Measurements from ENCODE around the gene SSUH2. TPM values are rescaled to one million over a fixed set of nuclear protein-coding genes. Genes with fewer than 3 reads are reported as not detected.

The SSUH2 gene
- polyA plus RNA-seq, 3 donors, result 0.10 to 1.9 (median 0.61) TPM

DNA sequence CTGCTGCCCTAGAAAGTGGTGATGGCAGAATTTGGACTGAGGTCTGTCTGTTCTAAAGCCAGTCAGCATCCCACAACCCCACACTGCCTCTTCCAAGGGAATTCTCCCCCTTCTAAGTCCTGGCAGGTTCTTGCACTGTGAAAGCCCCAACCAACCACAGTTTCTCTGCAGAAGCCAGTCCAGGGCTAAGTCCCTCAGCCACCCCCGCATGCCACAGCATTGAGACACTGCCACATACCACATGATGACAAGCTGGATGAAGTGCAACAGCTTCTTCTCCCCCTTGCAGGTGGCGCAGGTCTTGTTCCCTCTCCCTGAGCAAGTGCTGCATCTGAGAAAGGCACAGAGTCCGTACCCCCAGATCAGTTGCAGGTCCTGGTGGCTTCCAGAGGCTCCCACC is 18.6 kb downstream of the SSUH2 start:
- H3K27ac ChIP-seq (ENCODE audit: low read depth, low read length), result no peak overlapping the region
- 86 to 95% (median 88%) methylated on average over 3 of the region's 3 CpGs for WGBS, 3 donors

- no peak overlapping the region for H3K27ac ChIP-seq (ENCODE audit: low read depth, low read length)
- 91 to 94% (median 94%) methylated on average over 7 of the region's 7 CpGs for WGBS, 3 donors
Measured at GRCh38 chr3:8624612-8625011, 20.0 kb downstream of the SSUH2 start.

DNA sequence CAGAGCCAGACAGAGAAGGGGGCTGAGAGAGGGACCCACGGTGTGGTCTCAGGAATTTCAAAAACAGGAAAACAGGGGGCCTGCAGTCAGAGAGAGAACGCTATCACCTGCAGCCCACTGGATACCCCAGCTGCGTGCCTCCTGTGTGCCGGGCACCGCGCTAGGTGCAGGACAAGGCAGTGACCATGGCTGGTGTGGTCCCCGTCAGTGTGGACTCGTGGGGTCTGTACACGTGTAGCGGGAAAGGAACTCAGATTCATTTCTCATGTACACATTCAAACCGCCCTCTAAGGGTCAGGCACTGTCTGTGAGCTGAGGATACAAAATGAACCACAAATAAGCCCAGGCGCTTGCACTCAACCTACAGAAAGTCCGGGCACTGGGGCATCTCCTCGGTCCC is 20.9 kb downstream of the SSUH2 start:
- WGBS, 3 donors, result 85 to 86% (median 85%) methylated on average over 14 of the region's 14 CpGs

DNA sequence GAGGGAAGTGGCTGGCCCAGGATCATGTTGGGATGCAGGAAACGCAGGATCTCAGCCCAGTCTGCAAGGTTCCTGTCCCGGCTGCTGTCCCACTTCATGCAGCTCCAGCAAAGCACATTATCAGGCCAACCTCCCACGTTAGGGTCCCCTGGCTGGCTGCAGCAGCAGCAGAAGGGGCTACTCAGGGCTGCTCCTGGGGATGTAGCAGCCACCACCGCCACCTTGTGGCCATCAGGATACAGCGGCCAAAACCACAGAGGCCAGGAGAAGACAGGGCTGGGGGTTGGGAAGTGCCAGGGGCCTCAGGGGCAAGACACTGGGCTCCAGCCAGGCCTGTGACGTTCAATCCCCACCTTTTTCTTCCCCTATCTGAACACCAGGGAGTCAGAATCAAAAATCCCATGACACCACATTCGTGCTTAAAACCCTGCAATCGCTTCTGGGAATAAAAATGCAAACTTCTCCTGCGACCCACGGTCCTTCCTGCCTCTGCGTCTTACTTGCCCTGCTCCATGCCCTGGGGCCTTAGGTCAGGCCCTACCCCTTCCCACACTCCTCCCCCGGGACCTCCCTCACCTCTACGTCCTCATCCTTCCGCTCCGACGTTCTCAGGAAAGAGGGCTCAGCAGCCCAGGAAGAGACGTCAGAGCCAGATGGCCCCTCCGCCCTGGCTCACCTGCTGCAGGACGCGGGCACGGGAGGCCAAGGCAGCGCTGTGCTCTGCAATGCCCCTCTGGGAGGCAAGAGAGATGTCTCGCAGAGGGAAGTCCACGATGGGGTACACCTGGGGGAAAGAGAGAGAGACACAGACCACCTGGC is 21.5 kb downstream of the SSUH2 start:
- 27 to 43% (median 28%) methylated on average over 24 of the region's 24 CpGs for WGBS, 3 donors
- H3K27ac ChIP-seq (ENCODE audit: low read depth, low read length), result no peak overlapping the region

More for the DNA sequence above, 20.9 kb downstream of the SSUH2 start:
- H3K27ac ChIP-seq (ENCODE audit: low read depth, low read length), result no peak overlapping the region

DNA sequence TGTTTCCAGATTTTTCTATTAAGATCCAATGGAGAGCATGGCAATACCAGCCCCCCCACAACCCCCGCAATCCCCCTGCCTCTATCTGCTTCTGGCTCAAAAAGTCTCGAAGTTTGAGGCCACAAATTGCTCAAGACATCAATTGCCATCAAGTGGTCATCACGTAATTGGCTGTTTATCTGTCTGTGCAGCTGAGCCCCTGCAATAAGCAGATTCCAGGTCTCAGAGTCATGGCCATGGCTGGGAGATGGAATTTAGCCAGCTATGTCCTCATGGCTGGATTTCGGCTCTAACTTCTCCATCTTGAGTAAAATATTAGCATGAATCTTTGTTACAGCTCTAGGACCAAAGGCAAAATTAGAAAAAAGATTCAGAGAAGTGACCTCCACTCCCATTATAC is 22.7 kb downstream of the SSUH2 start:
- 70 to 87% (median 70%) methylated on average over 4 of the region's 4 CpGs for WGBS, 3 donors
- H3K27ac ChIP-seq (ENCODE audit: low read depth, low read length), result no peak overlapping the region

- no peak overlapping the region for H3K27ac ChIP-seq (ENCODE audit: low read depth, low read length)
- WGBS, 3 donors, result 80 to 83% (median 83%) methylated on average over 3 of the region's 3 CpGs
Measured at GRCh38 chr3:8621141-8621540, 23.5 kb downstream of the SSUH2 start.

GRCh38 chr3:8619548-8619947 is 25.1 kb downstream of the SSUH2 start:
- 93 to 96% (median 95%) methylated on average over 7 of the region's 7 CpGs for WGBS, 3 donors
- H3K27ac ChIP-seq (ENCODE audit: low read depth, low read length), result no peak overlapping the region

DNA sequence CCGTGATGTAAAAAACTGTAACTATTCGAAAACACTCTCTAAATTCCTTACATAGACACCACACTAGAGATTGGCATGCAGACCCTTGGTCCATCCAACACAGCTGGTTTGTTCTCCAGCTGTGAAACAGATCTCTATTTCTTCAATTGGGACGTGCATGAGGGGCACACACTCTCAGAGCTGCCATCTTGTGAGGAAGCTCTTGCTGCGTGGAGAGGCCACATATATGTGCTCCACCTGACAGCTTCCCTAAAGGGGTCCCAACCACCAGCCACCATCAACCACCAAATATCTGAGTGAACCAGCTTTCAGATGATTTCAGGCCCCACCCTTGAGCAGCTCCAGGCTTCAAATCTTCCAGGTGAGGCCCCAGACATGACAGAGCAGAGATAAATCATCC is 25.6 kb downstream of the SSUH2 start:
- 92 to 94% (median 93%) methylated on average over 4 of the region's 4 CpGs for WGBS, 3 donors

GRCh38 chr3:8617921-8618320 is 26.7 kb downstream of the SSUH2 start:
- WGBS, 3 donors, result 90 to 96% (median 94%) methylated on average over 5 of the region's 5 CpGs
- H3K27ac ChIP-seq (ENCODE audit: low read depth, low read length), result no peak overlapping the region

More for the DNA sequence above, 25.6 kb downstream of the SSUH2 start:
- no peak overlapping the region for H3K27ac ChIP-seq (ENCODE audit: low read depth, low read length)

DNA sequence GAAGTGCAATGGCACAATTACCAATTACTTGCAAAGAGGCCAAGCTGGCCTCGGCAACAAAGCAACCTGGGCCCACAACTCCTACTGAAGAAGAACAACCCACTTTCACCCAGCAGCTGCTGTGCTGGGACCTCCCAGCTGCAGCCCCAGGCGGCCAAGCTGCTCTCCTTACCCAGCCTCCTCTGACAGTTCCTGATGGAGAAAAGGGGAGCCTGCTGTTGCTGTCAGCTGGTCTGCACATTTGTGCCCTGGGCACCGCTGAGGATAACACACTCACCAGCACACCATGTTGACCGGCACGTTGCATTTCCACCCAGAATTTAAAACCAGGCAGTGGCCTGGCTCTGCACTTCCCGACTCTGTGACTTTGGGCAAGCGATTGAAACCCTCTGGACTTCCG is 33.6 kb downstream of the SSUH2 start:
- H3K27ac ChIP-seq (ENCODE audit: low read depth, low read length), result no peak overlapping the region
- WGBS, 3 donors, result 91 to 95% (median 93%) methylated on average over 8 of the region's 8 CpGs

- no peak overlapping the region for H3K27ac ChIP-seq (ENCODE audit: low read depth, low read length)
- 85 to 86% (median 86%) methylated on average over 10 of the region's 10 CpGs for WGBS, 3 donors
Measured at GRCh38 chr3:8608791-8609467, 35.7 kb downstream of the SSUH2 start.

- H3K27ac ChIP-seq (ENCODE audit: low read depth, low read length), result no peak overlapping the region
- WGBS, 3 donors, result 88 to 94% (median 90%) methylated on average over 16 of the region's 16 CpGs
Measured at GRCh38 chr3:8608041-8608790, 36.4 kb downstream of the SSUH2 start.

DNA sequence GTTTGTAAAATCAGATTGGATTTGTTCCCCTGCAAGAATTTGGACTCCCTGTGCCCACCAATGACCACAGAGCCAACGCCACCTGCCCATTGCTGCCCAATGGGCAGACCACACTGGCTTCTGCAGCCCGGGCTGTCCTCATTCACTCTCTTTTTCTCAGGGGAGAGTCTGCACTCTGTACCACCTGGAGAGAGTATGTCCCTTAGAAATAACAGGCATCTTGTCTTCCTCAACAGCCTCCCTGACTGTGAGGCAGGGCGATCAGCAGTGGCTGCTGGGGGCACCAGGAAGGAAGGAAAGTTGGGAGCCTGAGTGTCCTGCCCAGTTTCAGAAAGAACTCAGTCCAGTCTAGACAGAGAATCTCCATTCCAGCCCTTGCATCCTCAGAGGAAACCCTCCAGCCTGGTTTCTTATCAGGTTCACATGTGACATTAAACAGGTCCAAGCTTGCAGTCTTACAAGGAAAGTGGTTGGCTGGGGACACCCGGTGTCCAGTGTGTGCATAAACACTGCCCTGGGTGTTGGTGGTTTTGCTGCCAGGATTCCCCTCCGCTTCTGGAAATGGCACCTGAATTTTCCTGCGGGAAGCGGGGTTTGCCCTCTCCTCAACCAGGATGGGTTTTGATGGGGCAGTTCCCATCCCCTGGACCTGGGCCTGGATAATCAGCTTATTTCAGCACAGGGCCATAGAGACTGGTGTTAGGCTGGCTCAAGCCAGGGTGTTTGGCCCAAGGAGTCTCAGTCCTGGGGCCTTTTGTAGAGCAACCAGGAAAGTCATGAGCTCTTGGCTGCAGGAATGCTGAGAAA is 37.2 kb downstream of the SSUH2 start:
- WGBS, 3 donors, result 51 to 65% (median 57%) methylated on average over 7 of the region's 7 CpGs
- H3K27ac ChIP-seq (ENCODE audit: low read depth, low read length), result no peak overlapping the region

GRCh38 chr3:8606701-8607231 is 37.8 kb downstream of the SSUH2 start:
- 55 to 58% (median 56%) methylated on average over 7 of the region's 7 CpGs for WGBS, 3 donors
- H3K27ac ChIP-seq (ENCODE audit: low read depth, low read length), result no peak overlapping the region

DNA sequence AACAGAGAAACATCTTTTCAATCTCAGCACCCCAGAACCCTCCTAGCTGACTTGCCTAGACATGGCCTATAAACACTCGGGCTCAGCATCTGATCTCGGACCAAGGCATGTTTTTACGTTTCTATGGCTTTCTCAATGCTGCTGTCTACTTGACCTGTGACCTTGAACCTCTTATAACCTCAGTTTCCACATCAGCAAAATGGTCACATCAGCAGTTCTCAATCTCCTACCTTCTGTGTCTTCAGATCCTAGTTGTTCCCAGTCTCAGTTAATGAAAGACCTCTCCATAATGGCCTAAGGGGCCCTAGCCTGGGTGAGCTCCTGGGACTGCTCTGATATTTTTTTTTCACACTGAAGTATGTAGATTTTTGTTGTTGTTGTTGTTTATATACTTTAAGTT is 39.6 kb downstream of the SSUH2 start:
- H3K27ac ChIP-seq (ENCODE audit: low read depth, low read length), result no peak overlapping the region
- 93 to 97% (median 96%) methylated on average over 3 of the region's 3 CpGs for WGBS, 3 donors

DNA sequence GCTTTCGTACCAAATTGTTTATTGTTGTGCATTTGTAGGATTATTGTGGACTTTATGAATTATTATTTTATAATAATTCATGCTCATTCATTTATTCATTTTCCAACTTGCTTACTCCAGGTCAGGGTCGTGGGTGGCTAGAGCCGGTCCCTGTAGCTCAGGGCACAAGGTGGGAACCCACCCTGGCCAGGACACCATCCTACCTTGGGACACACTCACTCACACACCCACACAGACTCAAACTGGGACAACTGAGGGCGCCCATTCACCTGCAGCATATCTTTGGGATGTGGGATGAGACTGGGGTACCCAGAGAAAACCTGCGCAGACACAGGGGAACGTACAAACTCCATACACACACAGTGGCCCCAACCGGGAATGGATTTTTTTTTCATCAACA is 40.6 kb downstream of the SSUH2 start:
- no peak overlapping the region for H3K27ac ChIP-seq (ENCODE audit: low read depth, low read length)

GRCh38 chr3:8603115-8603710 is 41.4 kb downstream of the SSUH2 start:
- no peak overlapping the region for H3K27ac ChIP-seq (ENCODE audit: low read depth, low read length)
- WGBS, 3 donors, result 46 to 51% (median 47%) methylated on average over 9 of the region's 9 CpGs

More for the DNA sequence above, 40.6 kb downstream of the SSUH2 start:
- WGBS, 3 donors, result 93 to 95% (median 94%) methylated on average over 7 of the region's 7 CpGs

GRCh38 chr3:8600457-8600856 is 44.1 kb downstream of the SSUH2 start:
- H3K27ac ChIP-seq (ENCODE audit: low read depth, low read length), result no peak overlapping the region

Measured in adipose tissue (tissue), 3 donors.